ENCODE measurements around the gene AHR. TPM values are rescaled to one million over a fixed set of nuclear protein-coding genes. Genes with fewer than 3 reads are reported as not detected.
A peak's percentile ranks its signal among the peaks of the same experiment; 100 is the strongest.

The AHR gene
- total RNA-seq, 1 experiment from 2014 or later, result 72.7 TPM

- intact Hi-C loops (cut with micrococcal nuclease), result loop anchor here (2.0 kb wide), 1 partner anchor 79 kb away; no protein-coding TSS in a partner anchor
- Histone ChIP-seq H2AFZ (ENCODE audit: low read length) (no peak overlapping the region), H3K9me2 (replicated peaks; ENCODE audit: low read length) (no peaks in the 10 kb centered on the region), H3K36me3 (ENCODE audit: low read depth, low read length) (no peaks in the 10 kb centered on the region), H3K79me2 (ENCODE audit: low read length) (no peaks in the 10 kb centered on the region), H3K27me3 (ENCODE audit: low read length) (no peaks in the 10 kb centered on the region), H3K9ac (ENCODE audit: low read length) (no peak overlapping the region), H4K20me1 (ENCODE audit: low read length) (no peaks in the 10 kb centered on the region), H3K4me1 (ENCODE audit: insufficient read depth, low read length) (peaks cover 24% of the 10 kb centered on the region), H3K4me2 (ENCODE audit: low read length) (no peak overlapping the region), H3F3A (ENCODE audit: low read length, unreplicated experiment) (no peaks in the 10 kb centered on the region), H3K9me3 (ENCODE audit: low read length) (no peaks in the 10 kb centered on the region), H3K27ac (ENCODE audit: low read length) (no peak overlapping the region), H3K4me3 (ENCODE audit: low read length) (no peak overlapping the region)
- no peak for ATAC-seq
- no TSS peak for BruUV-seq (replicated peaks)
- CTCF ChIA-PET, result no interaction called here
- DNase-seq, result no peak
- POLR2A ChIA-PET (ENCODE audit: unreplicated experiment), result no interaction called here
- TF ChIP-seq EZH2 (IDR thresholded peaks at IDR 0.05; ENCODE audit: low read length, unreplicated experiment), result no peak
- TF ChIP-seq CTCF (conservative IDR thresholded peaks at IDR 0.05; ENCODE audit: low read depth, low read length), result no peak
- no peak for TF ChIP-seq EZH2phosphoT487 (IDR thresholded peaks at IDR 0.05; ENCODE audit: borderline replicate concordance, low read length)
These were observed 67.3 kb downstream of the AHR start for GRCh38 chr7:17365775-17366174.

- Histone ChIP-seq H3F3A (ENCODE audit: low read length, unreplicated experiment) (peaks cover 7% of the 10 kb centered on the region), H3K27ac (ENCODE audit: low read length) (no peak overlapping the region), H3K27me3 (ENCODE audit: low read length) (no peaks in the 10 kb centered on the region), H3K79me2 (ENCODE audit: low read length) (no peaks in the 10 kb centered on the region), H3K4me3 (ENCODE audit: low read length) (no peak overlapping the region), H3K9ac (ENCODE audit: low read length) (no peak overlapping the region), H4K20me1 (ENCODE audit: low read length) (no peaks in the 10 kb centered on the region), H3K4me2 (ENCODE audit: low read length) (no peak overlapping the region), H3K36me3 (ENCODE audit: low read depth, low read length) (no peaks in the 10 kb centered on the region), H3K9me2 (replicated peaks; ENCODE audit: low read length) (no peaks in the 10 kb centered on the region), H2AFZ (ENCODE audit: low read length) (no peak overlapping the region), H3K4me1 (ENCODE audit: insufficient read depth, low read length) (peaks cover 35% of the 10 kb centered on the region), H3K9me3 (ENCODE audit: low read length) (no peaks in the 10 kb centered on the region)
- CTCF ChIA-PET, result interaction anchor here (0.7 kb wide), 1 partner anchor 192 kb away, joined by 4 read pairs; no protein-coding TSS in a partner anchor
- intact Hi-C loops (cut with micrococcal nuclease), result no loop called here
- BruUV-seq (replicated peaks), result no TSS peak
- no peak for ATAC-seq
- DNase-seq, result no peak
- TF ChIP-seq EZH2phosphoT487 (IDR thresholded peaks at IDR 0.05; ENCODE audit: borderline replicate concordance, low read length) (no peak), EZH2 (IDR thresholded peaks at IDR 0.05; ENCODE audit: low read length, unreplicated experiment) (no peak), CTCF (conservative IDR thresholded peaks at IDR 0.05; ENCODE audit: low read depth, low read length) (no peak)
- POLR2A ChIA-PET (ENCODE audit: unreplicated experiment), result no interaction called here
These were observed 69.0 kb downstream of the AHR start for GRCh38 chr7:17367502-17367901.

- intact Hi-C loops (cut with micrococcal nuclease), result no loop called here
- Histone ChIP-seq H3K27me3 (ENCODE audit: low read length) (no peaks in the 10 kb centered on the region), H3K9ac (ENCODE audit: low read length) (no peak overlapping the region), H4K20me1 (ENCODE audit: low read length) (no peaks in the 10 kb centered on the region), H3K9me3 (ENCODE audit: low read length) (no peaks in the 10 kb centered on the region), H3K4me2 (ENCODE audit: low read length) (no peak overlapping the region), H3K4me1 (ENCODE audit: insufficient read depth, low read length) (peaks cover 39% of the 10 kb centered on the region), H3K9me2 (replicated peaks; ENCODE audit: low read length) (no peaks in the 10 kb centered on the region), H2AFZ (ENCODE audit: low read length) (no peak overlapping the region), H3K79me2 (ENCODE audit: low read length) (no peaks in the 10 kb centered on the region), H3K27ac (ENCODE audit: low read length) (no peak overlapping the region), H3F3A (ENCODE audit: low read length, unreplicated experiment) (peaks cover 7% of the 10 kb centered on the region), H3K4me3 (ENCODE audit: low read length) (no peak overlapping the region), H3K36me3 (ENCODE audit: low read depth, low read length) (no peaks in the 10 kb centered on the region)
- no TSS peak for BruUV-seq (replicated peaks)
- peak; percentile 20 for DNase-seq
- no peak for ATAC-seq
- ChIA-PET POLR2A (ENCODE audit: unreplicated experiment) (no interaction called here), CTCF (no interaction called here)
- TF ChIP-seq EZH2phosphoT487 (IDR thresholded peaks at IDR 0.05; ENCODE audit: borderline replicate concordance, low read length) (no peak), CTCF (conservative IDR thresholded peaks at IDR 0.05; ENCODE audit: low read depth, low read length) (no peak), EZH2 (IDR thresholded peaks at IDR 0.05; ENCODE audit: low read length, unreplicated experiment) (no peak)
These were observed 70.5 kb downstream of the AHR start for GRCh38 chr7:17368856-17369524.

Data from PC-3 (cell line).